NCI-H187 treated with DMSO at 0.1 percent for 48 hours (cell line): ENCODE results near the gene CHEK2.
"Not testable (repeated sequence)": the region's sequence is repeated elsewhere in the genome, so short reads cannot be mapped to it uniquely, and the experiment has no call there.

ENCODE experiments used
- DNase-seq: peaks from one replicate; lab custom pipeline; 2025; lab: John Stamatoyannopoulos, UW

The CHEK2 gene

GRCh38 chr22:28682966-28683365 lies 58.7 kb downstream of the CHEK2 start:
- DNase-seq, result not testable (repeated sequence)

- DNase-seq, result not testable (repeated sequence)
These were observed 60.7 kb downstream of the CHEK2 start for GRCh38 chr22:28680813-28681490.

- not testable (repeated sequence) for DNase-seq
These were observed 61.9 kb downstream of the CHEK2 start, which contains the start of gene TTC28 for GRCh38 chr22:28679611-28680287. Gene TTC28 (minus strand): TSS chr22:28679840. CDS start chr22:28679723, 117 bp downstream.

- not testable (repeated sequence) for DNase-seq
These were observed 62.6 kb downstream of the CHEK2 start for GRCh38 chr22:28678778-28679610.

- not testable (repeated sequence) for DNase-seq
These were observed 63.5 kb downstream of the CHEK2 start for GRCh38 chr22:28678170-28678569.

- no peak for DNase-seq
These were observed 67.5 kb downstream of the CHEK2 start for GRCh38 chr22:28674121-28674563.

GRCh38 chr22:28670756-28671155 lies 70.9 kb downstream of the CHEK2 start:
- DNase-seq, result no peak

- no peak for DNase-seq
These were observed 71.5 kb downstream of the CHEK2 start for GRCh38 chr22:28670161-28670560.

- DNase-seq, result no peak
These were observed 72.2 kb downstream of the CHEK2 start for GRCh38 chr22:28669387-28669786.

GRCh38 chr22:28663569-28663942 lies 78.1 kb downstream of the CHEK2 start:
- not testable (repeated sequence) for DNase-seq

- no peak for DNase-seq
These were observed 83.2 kb downstream of the CHEK2 start for GRCh38 chr22:28658448-28658847.

GRCh38 chr22:28656181-28656580 lies 85.4 kb downstream of the CHEK2 start:
- no peak for DNase-seq

- DNase-seq, result no peak
These were observed 91.2 kb downstream of the CHEK2 start for GRCh38 chr22:28650463-28650862.

- no peak for DNase-seq
These were observed 92.8 kb downstream of the CHEK2 start for GRCh38 chr22:28648792-28649191.

- no peak for DNase-seq
These were observed 94.4 kb downstream of the CHEK2 start for GRCh38 chr22:28647216-28647615.

- no peak for DNase-seq
These were observed 102.3 kb downstream of the CHEK2 start for GRCh38 chr22:28639321-28639720.
